HepG2 (cell line): ENCODE measurements around the gene REC114. TPM values are rescaled to one million over a fixed set of nuclear protein-coding genes. Genes with fewer than 3 reads are reported as not detected.

Experiments
- ATAC-seq: fragments of 200-7000 bp; cut with Tn5 transposase; 3 replicates; pipeline ENCODE4 v1.9.1; 2020; ENCODE audit warnings: mild to moderate bottlenecking, moderate library complexity
- BruUV-seq: library from RNA; stranded (reverse); fragments of 400-500 nt; replicated peaks from 2 replicates; lab custom pipeline; 2021; lab: Mats Ljungman, UMichigan
- CTCF ChIA-PET: fragments of 300-600 bp; formaldehyde crosslinking; extraction: SDS; loops from one replicate; lab custom pipeline; 2021; ENCODE audit warnings: low total read pairs, inconsistent platforms, low intra/inter-chr PET ratio; lab: Yijun Ruan, JAX
- POLR2A ChIA-PET: fragments of 350-600 bp; sonication (Branson Sonifier 250); formaldehyde crosslinking; loops from one replicate; lab custom pipeline; 2020; ENCODE audit warnings: antibody characterized with exemption, inconsistent platforms; lab: Yijun Ruan, JAX
- DNase-seq: peaks from one replicate; pipeline ENCODE4 v3.0.0-alpha.2; 2015; ENCODE audit warnings: low spot score
- FAIRE-seq: peaks from 3 replicates; lab custom pipeline; 2011; peaks lifted over from hg19 to GRCh38; lab: Jason Lieb, UNC
- H2AFZ ChIP-seq: one replicate; pipeline ENCODE4 v1.6.1; 2011; ENCODE audit warnings: low read length, inconsistent platforms
- H3K27ac ChIP-seq: fragments of 300-600 bp; 3 replicates; pipeline ENCODE4 v1.8.0; 2011; ENCODE audit warnings: mixed run types, mild to moderate bottlenecking, mixed read lengths, low read length, inconsistent platforms; ENCODE audit not compliant: insufficient read depth; ENCODE audit errors: extremely low read length
- H3K27me3 ChIP-seq, 2 experiments: fragments of 200-600 bp in 1 of 2; 2 replicates in 1 of 2; 3 replicates in 1 of 2; pipeline versions ENCODE4 v1.6.0 to v1.8.0; 2011; ENCODE audit warnings: low read length in 2 of 2, mild to moderate bottlenecking in 2 of 2, moderate library complexity in 2 of 2, inconsistent platforms in 1 of 2; ENCODE audit not compliant: insufficient read depth in 2 of 2, control insufficient read depth in 1 of 2
- H3K36me3 ChIP-seq, 2 experiments: fragments of 200-600 bp in 1 of 2; replicated peaks in 1 of 2; 2 replicates in 1 of 2; 3 replicates in 1 of 2; pipeline versions ENCODE4 v1.5.1 to v1.8.0; 2011; ENCODE audit warnings: low read length in 2 of 2, inconsistent platforms in 1 of 2; ENCODE audit not compliant: insufficient read depth in 2 of 2, control insufficient read depth in 1 of 2
- H3K4me1 ChIP-seq: 2 replicates; pipeline ENCODE4 v1.5.1; 2012; ENCODE audit warnings: low read length, inconsistent platforms; ENCODE audit not compliant: insufficient read depth
- H3K4me2 ChIP-seq: 2 replicates; pipeline ENCODE4 v1.6.0; 2011; ENCODE audit warnings: low read depth, low read length, inconsistent platforms
- H3K4me3 ChIP-seq, 3 experiments: fragments of 200-600 bp in 1 of 3; sonication (generic), shearing (Covaris generic) in 1 of 3; replicated peaks in 1 of 3; 2 replicates each; pipeline ENCODE4 v1.5.1; 2011 to 2016; ENCODE audit warnings: low read length in 3 of 3, inconsistent platforms in 2 of 3, low read depth in 2 of 3, mild to moderate bottlenecking in 2 of 3, control low read depth in 1 of 3, mixed read lengths in 1 of 3; ENCODE audit not compliant: insufficient read depth in 1 of 3
- H3K79me2 ChIP-seq: one replicate; pipeline ENCODE4 v1.6.1; 2011; ENCODE audit warnings: low read length, inconsistent platforms; ENCODE audit not compliant: insufficient read depth
- H3K9ac ChIP-seq: 2 replicates; pipeline ENCODE4 v1.6.0; 2011; ENCODE audit warnings: mild to moderate bottlenecking, low read depth, low read length, inconsistent platforms; ENCODE audit not compliant: insufficient read depth
- H3K9me3 ChIP-seq: 2 replicates; pipeline ENCODE4 v1.5.1; 2012; ENCODE audit warnings: mild to moderate bottlenecking, low read length
- H4K20me1 ChIP-seq: 2 replicates; pipeline ENCODE4 v1.6.0; 2011; ENCODE audit warnings: inconsistent platforms, mild to moderate bottlenecking, low read length, moderate library complexity; ENCODE audit not compliant: insufficient read depth
- FOSL1 ChIP-seq: sonication (generic); formaldehyde crosslinking; IDR thresholded peaks from 2 replicates; pipeline ENCODE4 v1.9.0; 2021; ENCODE audit warnings: missing genetic modification reagents, borderline replicate concordance
- GABPB1 ChIP-seq: IDR thresholded peaks from 2 replicates; pipeline ENCODE4 v1.6.1; 2016; ENCODE audit warnings: mild to moderate bottlenecking, missing genetic modification reagents, moderate library complexity, missing compliant biosample characterization
- MATR3 ChIP-seq: sonication (generic); formaldehyde crosslinking; IDR thresholded peaks from 2 replicates; pipeline ENCODE4 v1.4.0; 2020; ENCODE audit warnings: missing genetic modification reagents
- MED1 ChIP-seq: sonication (generic); formaldehyde crosslinking; IDR thresholded peaks from 2 replicates; pipeline ENCODE4 v1.4.0; 2020; ENCODE audit warnings: missing genetic modification reagents
- NFIC ChIP-seq: IDR thresholded peaks from 2 replicates; pipeline ENCODE4 v1.6.1; 2012; ENCODE audit warnings: mild to moderate bottlenecking, low read length, inconsistent platforms
- NR2F6 ChIP-seq, 2 experiments: IDR thresholded peaks; 2 replicates each; pipeline ENCODE4 v1.6.1; 2016; ENCODE audit warnings: antibody characterized with exemption in 1 of 2, mild to moderate bottlenecking in 1 of 2
- NR3C1 ChIP-seq: sonication (generic); formaldehyde crosslinking; IDR thresholded peaks from 2 replicates; pipeline ENCODE4 v1.4.0; 2020; ENCODE audit warnings: missing genetic modification reagents
- PCBP2 ChIP-seq: fragments of 200-400 bp; formaldehyde crosslinking; optimal IDR thresholded peaks from 2 replicates; pipeline ENCODE3; 2018; ENCODE audit warnings: low read length, low read depth; ENCODE audit not compliant: poor library complexity, severe bottlenecking
- RARG ChIP-seq: sonication (generic); formaldehyde crosslinking; IDR thresholded peaks from 2 replicates; pipeline ENCODE4 v1.4.0; 2020; ENCODE audit warnings: low read depth, mild to moderate bottlenecking, missing genetic modification reagents
- SIN3A ChIP-seq: IDR thresholded peaks from 2 replicates; pipeline ENCODE4 v1.6.1; 2011; ENCODE audit warnings: low read depth, mild to moderate bottlenecking, control low read depth, low read length, borderline replicate concordance
- SMC3 ChIP-seq: IDR thresholded peaks from 2 replicates; pipeline ENCODE4 v1.6.1; 2011; ENCODE audit warnings: low read length, improper control_type of control experiment
- SRSF9 ChIP-seq: fragments of 200-400 bp; formaldehyde crosslinking; IDR thresholded peaks from 2 replicates; pipeline ENCODE4 v1.6.1; 2018; ENCODE audit warnings: borderline replicate concordance, mild to moderate bottlenecking, low read depth, low read length; ENCODE audit not compliant: insufficient read depth, poor library complexity, severe bottlenecking
- ZHX1 ChIP-seq: sonication (generic); formaldehyde crosslinking; IDR thresholded peaks from 2 replicates; pipeline ENCODE4 v1.8.1; 2022; ENCODE audit warnings: low read depth, mild to moderate bottlenecking, missing genetic modification reagents
- ZNF180 ChIP-seq: sonication (generic); formaldehyde crosslinking; IDR thresholded peaks from 2 replicates; pipeline ENCODE4 v1.4.0; 2020; ENCODE audit warnings: low read depth, missing genetic modification reagents, borderline replicate concordance
- ZNF207 ChIP-seq: fragments of 450-650 bp; IDR thresholded peaks from 2 replicates; pipeline ENCODE4 v1.6.1; 2016; ENCODE audit warnings: antibody characterized with exemption, borderline replicate concordance
- ZNF552 ChIP-seq: sonication (generic); formaldehyde crosslinking; IDR thresholded peaks from 2 replicates; pipeline ENCODE4 v1.9.0; 2022; ENCODE audit warnings: missing genetic modification reagents, mild to moderate bottlenecking, borderline replicate concordance
- ZNF780A ChIP-seq: sonication (generic); formaldehyde crosslinking; IDR thresholded peaks from 2 replicates; pipeline ENCODE4 v1.8.0; 2022; ENCODE audit warnings: mild to moderate bottlenecking, missing genetic modification reagents, moderate library complexity
- ZNF792 ChIP-seq: IDR thresholded peaks from 2 replicates; pipeline ENCODE4 v1.6.1; 2016
- WGBS: methylation state at CpG from one replicate; pipeline ENCODE4 v1.1.6; 2017; ENCODE audit warnings: low lambda C conversion rate; 5-methylcytosine and 5-hydroxymethylcytosine counted together
- in situ Hi-C: cut with HindIII; loops from 2 replicates; pipeline ENCODE4 v1.10.0; 2017; ENCODE audit warnings: low pct_unique_long_range_greater_than_20kb; ENCODE audit not compliant: extremely low pct_ligation_motif_present
- intact Hi-C: fragments of 100-400 bp; cut with micrococcal nuclease; formaldehyde crosslinking; loops from one replicate; pipeline ENCODE4 v1.10.0; 2022; ENCODE audit not compliant: unreplicated experiment
- polyA plus RNA-seq, 8 experiments: library from polyadenylated mRNA; depleted of rRNA in 3 of 8; stranded (reverse) in 7 of 8; unstranded in 1 of 8; fragments of >200 nt; fragmentation: Illumina TruSeq in 4 of 8; extraction: Trizol in 4 of 8; gene quantifications; 2 replicates each; pipeline versions ENCODE4 v1.2.1 to v1.2.3, GENCODE V29; 2011 to 2016; ENCODE audit warnings: low read depth in 4 of 8, missing spikeins in 1 of 8, mixed read lengths in 1 of 8; ENCODE audit not compliant: insufficient read depth in 1 of 8
- total RNA-seq, 5 experiments: library from RNA; depleted of rRNA; stranded (reverse); fragments of >200 nt; fragmentation: Illumina TruSeq; extraction: Trizol; gene quantifications; 2 replicates each; pipeline ENCODE4 v1.2.3, GENCODE V29; 2016; ENCODE audit warnings: low read depth in 1 of 5
- TF ChIP-seq, protein P1 (sequence below): sonication (generic); formaldehyde crosslinking; IDR thresholded peaks from 2 replicates; pipeline ENCODE4 v1.5.0; 2020; ENCODE audit warnings: mild to moderate bottlenecking, low read depth, missing genetic modification reagents, borderline replicate concordance
- TF ChIP-seq, protein P2 (sequence below): sonication (generic); formaldehyde crosslinking; IDR thresholded peaks from 2 replicates; pipeline ENCODE4 v1.4.0; 2020; ENCODE audit warnings: mild to moderate bottlenecking, missing genetic modification reagents, borderline replicate concordance

Gene REC114
- total and polyA plus RNA-seq, 2 of the 13 experiments (the other 11 are each of a cell fraction or from before 2014, with no cell fraction given): not detected

- H3K9me3 ChIP-seq: no peaks in the 10 kb centered on the region
- no peak overlapping the region for H2AFZ ChIP-seq
- H3K79me2 ChIP-seq: no peaks in the 10 kb centered on the region
- H3K9ac ChIP-seq: no peak overlapping the region
- peaks cover 0 to 1% of the 10 kb centered on the region in 2 experiments; a peak in 3 of 5 replicates for H3K27me3 ChIP-seq
- intact Hi-C loops: no loop called here
- BruUV-seq: no TSS peak
- POLR2A ChIA-PET: no interaction called here
- TF ChIP-seq MATR3 (CRISPR knock-in tag) (no peak), SMC3 (no peak), ZNF207 (no peak), SRSF9 (no peak), NFIC (no peak), MED1 (CRISPR knock-in tag) (no peak), GABPB1 (CRISPR knock-in tag) (no peak), ZNF792 (CRISPR knock-in tag) (no peak), FOSL1 (no peak), PCBP2 (no peak), SIN3A (no peak), ZNF552 (no peak), NR2F6 (IDR thresholded peaks at IDR 0.05) (no peak), NR2F6 (CRISPR knock-in tag; IDR thresholded peaks at IDR 0.05) (no peak), ZNF780A (CRISPR knock-in tag) (no peak), ZNF180 (no peak), RARG (CRISPR knock-in tag) (no peak), ZHX1 (CRISPR knock-in tag) (no peak), NR3C1 (no peak)
- TF ChIP-seq, protein P1, sequence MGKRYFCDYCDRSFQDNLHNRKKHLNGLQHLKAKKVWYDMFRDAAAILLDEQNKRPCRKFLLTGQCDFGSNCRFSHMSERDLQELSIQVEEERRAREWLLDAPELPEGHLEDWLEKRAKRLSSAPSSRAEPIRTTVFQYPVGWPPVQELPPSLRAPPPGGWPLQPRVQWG (CRISPR knock-in tag): no peak
- TF ChIP-seq, protein P2, sequence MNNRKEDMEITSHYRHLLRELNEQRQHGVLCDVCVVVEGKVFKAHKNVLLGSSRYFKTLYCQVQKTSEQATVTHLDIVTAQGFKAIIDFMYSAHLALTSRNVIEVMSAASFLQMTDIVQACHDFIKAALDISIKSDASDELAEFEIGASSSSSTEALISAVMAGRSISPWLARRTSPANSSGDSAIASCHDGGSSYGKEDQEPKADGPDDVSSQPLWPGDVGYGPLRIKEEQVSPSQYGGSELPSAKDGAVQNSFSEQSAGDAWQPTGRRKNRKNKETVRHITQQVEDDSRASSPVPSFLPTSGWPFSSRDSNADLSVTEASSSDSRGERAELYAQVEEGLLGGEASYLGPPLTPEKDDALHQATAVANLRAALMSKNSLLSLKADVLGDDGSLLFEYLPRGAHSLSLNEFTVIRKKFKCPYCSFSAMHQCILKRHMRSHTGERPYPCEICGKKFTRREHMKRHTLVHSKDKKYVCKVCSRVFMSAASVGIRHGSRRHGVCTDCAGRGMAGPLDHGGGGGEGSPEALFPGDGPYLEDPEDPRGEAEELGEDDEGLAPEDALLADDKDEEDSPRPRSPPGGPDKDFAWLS: no peak
- FAIRE-seq (no peak), DNase-seq (no peak), ATAC-seq (no peak)
- no peak overlapping the region for H3K4me2 ChIP-seq
- in situ Hi-C loops: no loop called here
- 40% methylated on average over 4 of the region's 4 CpGs for WGBS
- H3K27ac ChIP-seq: no peak overlapping the region
- no peaks in the 10 kb centered on the region for H4K20me1 ChIP-seq
- H3K4me3 ChIP-seq: no peak overlapping the region
- no peaks in the 10 kb centered on the region for H3K4me1 ChIP-seq
- CTCF ChIA-PET: no interaction called here
- no peaks in the 10 kb centered on the region for H3K36me3 ChIP-seq
Observed at GRCh38 chr15:73433873-73434272, 9.1 kb upstream of the REC114 start.
